ENCODE measurements around the gene CHST11. TPM values are rescaled to one million over a fixed set of nuclear protein-coding genes. Genes with fewer than 3 reads are reported as not detected.

The CHST11 gene
- total and polyA plus RNA-seq, 4 donors = 0.57 to 11.1 (median 3.7) TPM

GRCh38 chr12:104683831-104684503, 227.2 kb downstream of the CHST11 start:
- no peaks in the 10 kb centered on the region for H3K9me3 ChIP-seq (ENCODE audit: control insufficient read depth in 4 of 4, low read length in 3 of 4)
- no peak for DNase-seq (ENCODE audit: low spot score)
- no peak overlapping the region for H3K4me3 ChIP-seq (ENCODE audit: low read depth in 1 of 3, low read length in 3 of 3)
- no peak overlapping the region for H3K27ac ChIP-seq (ENCODE audit: low read depth in 1 of 2, low read length in 2 of 2)
- WGBS = 84% methylated on average over 5 of the region's 5 CpGs
- H3K9ac ChIP-seq (ENCODE audit: low read depth in 1 of 2, low read length in 2 of 2) = no peak overlapping the region
- no peaks in the 10 kb centered on the region for H3K4me1 ChIP-seq (ENCODE audit: control insufficient read depth in 4 of 4, insufficient read depth in 4 of 4, low read length in 3 of 4)
- TF ChIP-seq NR2F2 (IDR thresholded peaks at IDR 0.05) (no peak), CTCF (IDR thresholded peaks at IDR 0.05; ENCODE audit: low read depth, low read length, missing input control) (no peak), RXRA (IDR thresholded peaks at IDR 0.05) (no peak), HNF4G (IDR thresholded peaks at IDR 0.05) (no peak), ZBTB33 (IDR thresholded peaks at IDR 0.05) (no peak), YY1 (IDR thresholded peaks at IDR 0.05) (no peak), HNF4A (conservative IDR thresholded peaks at IDR 0.05) (no peak)
- no peaks in the 10 kb centered on the region for H3K27me3 ChIP-seq (ENCODE audit: control insufficient read depth in 4 of 4, insufficient read depth in 4 of 4, low read length in 3 of 4)
- H3K36me3 ChIP-seq (ENCODE audit: control insufficient read depth in 4 of 4, insufficient read depth in 3 of 4, low read depth in 1 of 4, low read length in 3 of 4) = no peaks in the 10 kb centered on the region

- Histone ChIP-seq H3K9ac (ENCODE audit: low read depth in 1 of 2, low read length in 2 of 2) (no peak overlapping the region), H3K4me1 (ENCODE audit: control insufficient read depth in 4 of 4, insufficient read depth in 4 of 4, low read length in 3 of 4) (no peaks in the 10 kb centered on the region), H3K4me3 (ENCODE audit: low read depth in 1 of 3, low read length in 3 of 3) (no peak overlapping the region), H3K36me3 (ENCODE audit: control insufficient read depth in 4 of 4, insufficient read depth in 3 of 4, low read depth in 1 of 4, low read length in 3 of 4) (no peaks in the 10 kb centered on the region), H3K27ac (ENCODE audit: low read depth in 1 of 2, low read length in 2 of 2) (no peak overlapping the region), H3K27me3 (ENCODE audit: control insufficient read depth in 4 of 4, insufficient read depth in 4 of 4, low read length in 3 of 4) (no peaks in the 10 kb centered on the region), H3K9me3 (ENCODE audit: control insufficient read depth in 4 of 4, low read length in 3 of 4) (no peaks in the 10 kb centered on the region)
- no peak for DNase-seq (ENCODE audit: low spot score)
- TF ChIP-seq EGR1 (IDR thresholded peaks at IDR 0.05; ENCODE audit: low read depth in 2 of 2) = no peak
- TF ChIP-seq RAD21 (IDR thresholded peaks at IDR 0.05) = no peak
- TF ChIP-seq REST (IDR thresholded peaks at IDR 0.05) = no peak
- TF ChIP-seq RXRA (IDR thresholded peaks at IDR 0.05) = no peak
- no peak for TF ChIP-seq HNF4G (IDR thresholded peaks at IDR 0.05)
- no peak for TF ChIP-seq YY1 (IDR thresholded peaks at IDR 0.05)
- no peak for TF ChIP-seq GABPA (IDR thresholded peaks at IDR 0.05 in 1 of 2, conservative IDR thresholded peaks at IDR 0.05 in 1 of 2)
- no peak for TF ChIP-seq CTCF (IDR thresholded peaks at IDR 0.05; ENCODE audit: low read depth, low read length, missing input control)
- no peak for TF ChIP-seq MAX (IDR thresholded peaks at IDR 0.05)
- no peak for TF ChIP-seq ZBTB33 (IDR thresholded peaks at IDR 0.05)
- TF ChIP-seq TAF1 (conservative IDR thresholded peaks at IDR 0.05) = no peak
- no peak for TF ChIP-seq ATF3 (IDR thresholded peaks at IDR 0.05)
- no peak for TF ChIP-seq JUND (IDR thresholded peaks at IDR 0.05)
- WGBS = 87% methylated on average over 1 of the region's 1 CpG
These were observed 228.1 kb downstream of the CHST11 start for GRCh38 chr12:104684884-104685283.

Data from liver (tissue), 9 donors.